ENCODE measurements around the gene PBX3. TPM values are rescaled to one million over a fixed set of nuclear protein-coding genes. Genes with fewer than 3 reads are reported as not detected.

The PBX3 gene
- total and polyA plus RNA-seq, 10 of the 15 experiments (the other 5 are each of a cell fraction or from before 2014, with no cell fraction given), result 6.7 to 146 (median 22.2) TPM

- TF ChIP-seq RELB (IDR thresholded peaks at IDR 0.05; ENCODE audit: low read depth) (0 out of 2 replicates have a peak, but pooled peaks have one; percentile 33), TCF12 (IDR thresholded peaks at IDR 0.05; ENCODE audit: low read depth, low read length) (0 out of 2 replicates have a peak, but pooled peaks have one; percentile 42), TARDBP (IDR thresholded peaks at IDR 0.05; ENCODE audit: borderline replicate concordance) (no peak), POLR2AphosphoS5 (IDR thresholded peaks at IDR 0.05; ENCODE audit: low read length) (peak; percentile 59; the same call in 1 of the 2 replicates), KDM1A (IDR thresholded peaks at IDR 0.05; ENCODE audit: borderline replicate concordance) (no peak), ZNF384 (IDR thresholded peaks at IDR 0.05; ENCODE audit: borderline replicate concordance, low read depth, low read length) (no peak), ELK1 (IDR thresholded peaks at IDR 0.05; ENCODE audit: low read depth, low read length) (no peak), BMI1 (IDR thresholded peaks at IDR 0.05; ENCODE audit: borderline replicate concordance) (peak; percentile 99), TCF3 (IDR thresholded peaks at IDR 0.05; ENCODE audit: borderline replicate concordance, insufficient read depth, low read depth, low read length) (peak; percentile 32; the same call in 1 of the 2 replicates), HDAC6 (IDR thresholded peaks at IDR 0.05; ENCODE audit: unreplicated experiment) (no peak), IKZF2 (IDR thresholded peaks at IDR 0.05) (peak; percentile 57 to 67), HDAC2 (IDR thresholded peaks at IDR 0.05) (no peak), SMAD5 (IDR thresholded peaks at IDR 0.05; ENCODE audit: low read depth) (no peak), ESRRA (IDR thresholded peaks at IDR 0.05; ENCODE audit: low read length) (no peak), EGR1 (IDR thresholded peaks at IDR 0.05; ENCODE audit: borderline replicate concordance in 1 of 2, low read depth in 2 of 2, low read length in 2 of 2) (no peak), POU2F2 (IDR thresholded peaks at IDR 0.05; ENCODE audit: borderline replicate concordance, low read depth, low read length) (peak; percentile 43; the same call in 1 of the 3 replicates), LARP7 (IDR thresholded peaks at IDR 0.05) (peak; percentile 87), SP1 (IDR thresholded peaks at IDR 0.05; ENCODE audit: low read depth, low read length) (peak; percentile 71), MEF2B (IDR thresholded peaks at IDR 0.05; ENCODE audit: partially characterized antibody, poor library complexity, severe bottlenecking) (peak; percentile 30)
- TF ChIP-seq, protein P1, sequence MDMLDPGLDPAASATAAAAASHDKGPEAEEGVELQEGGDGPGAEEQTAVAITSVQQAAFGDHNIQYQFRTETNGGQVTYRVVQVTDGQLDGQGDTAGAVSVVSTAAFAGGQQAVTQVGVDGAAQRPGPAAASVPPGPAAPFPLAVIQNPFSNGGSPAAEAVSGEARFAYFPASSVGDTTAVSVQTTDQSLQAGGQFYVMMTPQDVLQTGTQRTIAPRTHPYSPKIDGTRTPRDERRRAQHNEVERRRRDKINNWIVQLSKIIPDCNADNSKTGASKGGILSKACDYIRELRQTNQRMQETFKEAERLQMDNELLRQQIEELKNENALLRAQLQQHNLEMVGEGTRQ (IDR thresholded peaks at IDR 0.05; ENCODE audit: borderline replicate concordance, low read depth, low read length), result no peak
- TF ChIP-seq, protein P2, sequence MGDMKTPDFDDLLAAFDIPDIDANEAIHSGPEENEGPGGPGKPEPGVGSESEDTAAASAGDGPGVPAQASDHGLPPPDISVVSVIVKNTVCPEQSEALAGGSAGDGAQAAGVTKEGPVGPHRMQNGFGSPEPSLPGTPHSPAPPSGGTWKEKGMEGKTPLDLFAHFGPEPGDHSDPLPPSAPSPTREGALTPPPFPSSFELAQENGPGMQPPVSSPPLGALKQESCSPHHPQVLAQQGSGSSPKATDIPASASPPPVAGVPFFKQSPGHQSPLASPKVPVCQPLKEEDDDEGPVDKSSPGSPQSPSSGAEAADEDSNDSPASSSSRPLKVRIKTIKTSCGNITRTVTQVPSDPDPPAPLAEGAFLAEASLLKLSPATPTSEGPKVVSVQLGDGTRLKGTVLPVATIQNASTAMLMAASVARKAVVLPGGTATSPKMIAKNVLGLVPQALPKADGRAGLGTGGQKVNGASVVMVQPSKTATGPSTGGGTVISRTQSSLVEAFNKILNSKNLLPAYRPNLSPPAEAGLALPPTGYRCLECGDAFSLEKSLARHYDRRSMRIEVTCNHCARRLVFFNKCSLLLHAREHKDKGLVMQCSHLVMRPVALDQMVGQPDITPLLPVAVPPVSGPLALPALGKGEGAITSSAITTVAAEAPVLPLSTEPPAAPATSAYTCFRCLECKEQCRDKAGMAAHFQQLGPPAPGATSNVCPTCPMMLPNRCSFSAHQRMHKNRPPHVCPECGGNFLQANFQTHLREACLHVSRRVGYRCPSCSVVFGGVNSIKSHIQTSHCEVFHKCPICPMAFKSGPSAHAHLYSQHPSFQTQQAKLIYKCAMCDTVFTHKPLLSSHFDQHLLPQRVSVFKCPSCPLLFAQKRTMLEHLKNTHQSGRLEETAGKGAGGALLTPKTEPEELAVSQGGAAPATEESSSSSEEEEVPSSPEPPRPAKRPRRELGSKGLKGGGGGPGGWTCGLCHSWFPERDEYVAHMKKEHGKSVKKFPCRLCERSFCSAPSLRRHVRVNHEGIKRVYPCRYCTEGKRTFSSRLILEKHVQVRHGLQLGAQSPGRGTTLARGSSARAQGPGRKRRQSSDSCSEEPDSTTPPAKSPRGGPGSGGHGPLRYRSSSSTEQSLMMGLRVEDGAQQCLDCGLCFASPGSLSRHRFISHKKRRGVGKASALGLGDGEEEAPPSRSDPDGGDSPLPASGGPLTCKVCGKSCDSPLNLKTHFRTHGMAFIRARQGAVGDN (IDR thresholded peaks at IDR 0.05), result no peak
- TF ChIP-seq, protein P3, sequence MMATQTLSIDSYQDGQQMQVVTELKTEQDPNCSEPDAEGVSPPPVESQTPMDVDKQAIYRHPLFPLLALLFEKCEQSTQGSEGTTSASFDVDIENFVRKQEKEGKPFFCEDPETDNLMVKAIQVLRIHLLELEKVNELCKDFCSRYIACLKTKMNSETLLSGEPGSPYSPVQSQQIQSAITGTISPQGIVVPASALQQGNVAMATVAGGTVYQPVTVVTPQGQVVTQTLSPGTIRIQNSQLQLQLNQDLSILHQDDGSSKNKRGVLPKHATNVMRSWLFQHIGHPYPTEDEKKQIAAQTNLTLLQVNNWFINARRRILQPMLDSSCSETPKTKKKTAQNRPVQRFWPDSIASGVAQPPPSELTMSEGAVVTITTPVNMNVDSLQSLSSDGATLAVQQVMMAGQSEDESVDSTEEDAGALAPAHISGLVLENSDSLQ (IDR thresholded peaks at IDR 0.05), result peak; percentile 89
Measured at GRCh38 chr9:125746017-125746773, 978 bp upstream of the PBX3 start (continued).
